T1000 (cell line): Measurements from ENCODE around the gene PHRF1.

Experiments used
- DNase-seq: peaks from one replicate; lab custom pipeline; 2025; ENCODE audit warnings: mixed read lengths; lab: John Stamatoyannopoulos, UW

PHRF1 gene

GRCh38 chr11:614623-615503 is 38.6 kb downstream of the PHRF1 start:
- no peak for DNase-seq

- DNase-seq, result peak; percentile 62
Measured at GRCh38 chr11:615504-616319, 39.4 kb downstream of the PHRF1 start, which contains the start of gene IRF7. TSS of gene IRF7 (minus strand) at chr11:615950. CDS start at chr11:615364, 586 bp downstream.

- DNase-seq, result no peak
Measured at GRCh38 chr11:616320-617198, 40.3 kb downstream of the PHRF1 start.

GRCh38 chr11:617199-617911 is 41.1 kb downstream of the PHRF1 start:
- DNase-seq, result no peak

GRCh38 chr11:617912-618682 is 41.8 kb downstream of the PHRF1 start:
- no peak for DNase-seq

- DNase-seq, result no peak
Measured at GRCh38 chr11:618856-619627, 42.8 kb downstream of the PHRF1 start.

GRCh38 chr11:619628-620050 is 43.4 kb downstream of the PHRF1 start:
- DNase-seq, result no peak

- no peak for DNase-seq
Measured at GRCh38 chr11:620201-620600, 43.9 kb downstream of the PHRF1 start.

GRCh38 chr11:620935-621814 is 44.9 kb downstream of the PHRF1 start:
- no peak for DNase-seq

- no peak for DNase-seq
Measured at GRCh38 chr11:621838-622237, 45.6 kb downstream of the PHRF1 start.

GRCh38 chr11:623349-623869 is 47.1 kb downstream of the PHRF1 start:
- no peak for DNase-seq

- DNase-seq, result no peak
Measured at GRCh38 chr11:623999-624704, 47.9 kb downstream of the PHRF1 start.

GRCh38 chr11:624705-625635 is 48.7 kb downstream of the PHRF1 start, which contains the start of gene CDHR5:
TSS of gene CDHR5 (minus strand) at chr11:624955. CDS start at chr11:624902, 53 bp downstream.
- DNase-seq, result no peak

- DNase-seq, result no peak
Measured at GRCh38 chr11:625636-626268, 49.5 kb downstream of the PHRF1 start.

GRCh38 chr11:626475-627307 is 50.4 kb downstream of the PHRF1 start, which contains the start of gene SCT:
TSS of gene SCT (minus strand) at chr11:627181. CDS start at chr11:627143, 38 bp downstream.
- DNase-seq, result no peak
